UCSD-AML1 (cell line): ENCODE data around the gene PPM1G.
"Not testable (repeated sequence)": the region's sequence is repeated elsewhere in the genome, so short reads cannot be mapped to it uniquely, and the experiment has no call there.

Experiments used
- DNase-seq: peaks from one replicate; lab custom pipeline; 2025; ENCODE audit not compliant: unreplicated experiment; lab: John Stamatoyannopoulos, UW

The PPM1G gene

GRCh38 chr2:27376151-27376865 is 33.1 kb downstream of the PPM1G start:
- no peak for DNase-seq

GRCh38 chr2:27375513-27376099 is 33.8 kb downstream of the PPM1G start:
- DNase-seq, result no peak

- DNase-seq, result no peak
Measured at GRCh38 chr2:27373567-27373966, 35.8 kb downstream of the PPM1G start.

- no peak for DNase-seq
Measured at GRCh38 chr2:27372937-27373336, 36.5 kb downstream of the PPM1G start.

- DNase-seq, result peak; percentile 43
Measured at GRCh38 chr2:27370816-27371620, 38.4 kb downstream of the PPM1G start.

GRCh38 chr2:27370026-27370815 is 39.2 kb downstream of the PPM1G start, which contains the start of the genes EIF2B4 and SNX17:
Gene EIF2B4, minus strand, starts transcription at chr2:27370338. Its CDS starts 24 bp downstream, at chr2:27370314.
Gene SNX17, plus strand, starts transcription at chr2:27370616. Its CDS starts 128 bp downstream, at chr2:27370744.
- peak; percentile 99 for DNase-seq

- DNase-seq, result no peak
Measured at GRCh38 chr2:27369471-27370025, 39.8 kb downstream of the PPM1G start.

- DNase-seq, result no peak
Measured at GRCh38 chr2:27363933-27364332, 45.5 kb downstream of the PPM1G start.

GRCh38 chr2:27362678-27363420 is 46.5 kb downstream of the PPM1G start:
- DNase-seq, result no peak

GRCh38 chr2:27356382-27357181 is 52.8 kb downstream of the PPM1G start, which contains the start of gene GTF3C2:
Gene GTF3C2, minus strand, starts transcription at chr2:27356764. Its CDS starts 13,210 bp downstream, at chr2:27343554.
- peak; percentile 96 for DNase-seq

GRCh38 chr2:27356056-27356381 is 53.4 kb downstream of the PPM1G start:
- DNase-seq, result peak; percentile 85

GRCh38 chr2:27354597-27354927 is 54.8 kb downstream of the PPM1G start:
- DNase-seq, result no peak

GRCh38 chr2:27353762-27354596 is 55.4 kb downstream of the PPM1G start:
- DNase-seq, result no peak

- not testable (repeated sequence) for DNase-seq
Measured at GRCh38 chr2:27353386-27353761, 56.0 kb downstream of the PPM1G start.

GRCh38 chr2:27351802-27352598 is 57.4 kb downstream of the PPM1G start:
- DNase-seq, result no peak

- DNase-seq, result no peak
Measured at GRCh38 chr2:27350106-27350693, 59.2 kb downstream of the PPM1G start.

GRCh38 chr2:27347641-27348040 is 61.8 kb downstream of the PPM1G start:
- no peak for DNase-seq
